Trophoblast cell (in vitro differentiated cells and primary cell): ENCODE data around the gene APBA3.

Experiments
- DNase-seq, 2 donors: peaks; one replicate each; pipeline ENCODE4 v3.0.0-alpha.2; 2016
- H2AFZ ChIP-seq: 2 replicates; pipeline ENCODE4 v1.6.1; 2013; ENCODE audit warnings: low read length, moderate library complexity, mild to moderate bottlenecking; ENCODE audit not compliant: insufficient read depth, poor library complexity
- H2AK5ac ChIP-seq: 2 replicates; pipeline ENCODE4 v1.6.1; 2013; ENCODE audit warnings: mild to moderate bottlenecking, low read length
- H2BK120ac ChIP-seq: 2 replicates; pipeline ENCODE4 v1.6.1; 2013; ENCODE audit warnings: low read length, mild to moderate bottlenecking, moderate library complexity; ENCODE audit not compliant: insufficient read depth, poor library complexity
- H2BK12ac ChIP-seq: 2 replicates; pipeline ENCODE4 v1.6.1; 2013; ENCODE audit warnings: mild to moderate bottlenecking, low read length, moderate library complexity
- H2BK5ac ChIP-seq: 2 replicates; pipeline ENCODE4 v1.6.1; 2013; ENCODE audit warnings: low read length, low read depth, moderate library complexity, mild to moderate bottlenecking; ENCODE audit not compliant: poor library complexity
- H3K14ac ChIP-seq: 2 replicates; pipeline ENCODE4 v1.6.1; 2013; ENCODE audit warnings: mild to moderate bottlenecking, low read length
- H3K18ac ChIP-seq: 2 replicates; pipeline ENCODE4 v1.6.1; 2013; ENCODE audit warnings: mild to moderate bottlenecking, low read length
- H3K23ac ChIP-seq: 2 replicates; pipeline ENCODE4 v1.6.1; 2013; ENCODE audit warnings: low read length
- H3K27ac ChIP-seq: 2 replicates; pipeline ENCODE4 v1.5.1; 2013; ENCODE audit warnings: low read depth, mild to moderate bottlenecking, inconsistent platforms, low read length, moderate library complexity
- H3K27me3 ChIP-seq: 2 replicates; pipeline ENCODE4 v1.6.1; 2013; ENCODE audit warnings: inconsistent platforms, mild to moderate bottlenecking, low read length, moderate library complexity; ENCODE audit not compliant: insufficient read depth
- H3K36me3 ChIP-seq, 2 experiments: 1 replicate in 1 of 2; 2 replicates in 1 of 2; pipeline ENCODE4 v1.6.1; 2013; ENCODE audit warnings: low read length in 2 of 2, mild to moderate bottlenecking in 2 of 2, moderate library complexity in 1 of 2; ENCODE audit not compliant: insufficient read depth in 2 of 2, control insufficient read depth in 1 of 2
- H3K4ac ChIP-seq: 2 replicates; pipeline ENCODE4 v1.6.1; 2013; ENCODE audit warnings: low read depth, mild to moderate bottlenecking, low read length, moderate library complexity
- H3K4me1 ChIP-seq, 2 experiments: 1 replicate in 1 of 2; 2 replicates in 1 of 2; pipeline ENCODE4 v1.6.1; 2013; ENCODE audit warnings: low read length in 2 of 2, mild to moderate bottlenecking in 2 of 2, moderate library complexity in 1 of 2; ENCODE audit not compliant: insufficient read depth in 2 of 2, control insufficient read depth in 1 of 2
- H3K4me2 ChIP-seq: 2 replicates; pipeline ENCODE4 v1.6.1; 2013; ENCODE audit warnings: inconsistent platforms, mild to moderate bottlenecking, low read length, moderate library complexity
- H3K4me3 ChIP-seq: 2 replicates; pipeline ENCODE4 v1.5.1; 2013; ENCODE audit warnings: mild to moderate bottlenecking, low read depth, low read length, inconsistent platforms
- H3K79me1 ChIP-seq: one replicate; pipeline ENCODE4 v1.6.1; 2013; ENCODE audit warnings: low read length
- H3K79me2 ChIP-seq: 2 replicates; pipeline ENCODE4 v1.6.1; 2013; ENCODE audit warnings: low read length, mild to moderate bottlenecking; ENCODE audit not compliant: control insufficient read depth, insufficient read depth, poor library complexity
- H3K9ac ChIP-seq: 2 replicates; pipeline ENCODE4 v1.6.1; 2013; ENCODE audit warnings: mild to moderate bottlenecking, low read length
- H3K9me3 ChIP-seq: 2 replicates; pipeline ENCODE4 v1.6.1; 2013; ENCODE audit warnings: low read depth, mild to moderate bottlenecking, control low read depth, inconsistent platforms, low read length; ENCODE audit not compliant: insufficient read depth
- H4K12ac ChIP-seq: 2 replicates; pipeline ENCODE4 v1.6.1; 2013; ENCODE audit warnings: low read depth, mild to moderate bottlenecking, low read length, moderate library complexity
- H4K8ac ChIP-seq: 2 replicates; pipeline ENCODE4 v1.6.1; 2013; ENCODE audit warnings: low read depth, mild to moderate bottlenecking, low read length, moderate library complexity
- H4K91ac ChIP-seq: one replicate; pipeline ENCODE4 v1.6.1; 2013; ENCODE audit warnings: low read depth, mild to moderate bottlenecking, low read length, moderate library complexity
- WGBS: extraction: QIAGEN DNeasy Blood & Tissue Kit; methylation state at CpG from one replicate; pipeline ENCODE4 v1.1.7; 2013; ENCODE audit warnings: missing lambda C conversion rate; ENCODE audit not compliant: insufficient read length, insufficient coverage; ENCODE audit errors: extremely low coverage; 5-methylcytosine and 5-hydroxymethylcytosine counted together

APBA3 gene

GRCh38 chr19:3771000-3771905, 9.8 kb upstream of the APBA3 start:
- Histone ChIP-seq H3K23ac (no peak overlapping the region), H3K4me3 (no peak overlapping the region), H3K4me2 (no peak overlapping the region), H3K27me3 (no peaks in the 10 kb centered on the region), H2BK120ac (no peak overlapping the region), H2AFZ (no peak overlapping the region), H3K9me3 (no peaks in the 10 kb centered on the region), H4K91ac (no peak overlapping the region), H3K4ac (no peak overlapping the region), H3K14ac (no peak overlapping the region), H3K4me1 (no peaks in the 10 kb centered on the region), H3K27ac (no peak overlapping the region), H3K9ac (no peak overlapping the region), H3K36me3 (peaks cover 16 to 19% of the 10 kb centered on the region in 2 experiments), H4K12ac (no peak overlapping the region), H2BK12ac (no peak overlapping the region), H3K79me1 (no peaks in the 10 kb centered on the region), H2AK5ac (no peak overlapping the region), H3K79me2 (no peaks in the 10 kb centered on the region), H3K18ac (no peak overlapping the region), H2BK5ac (no peak overlapping the region), H4K8ac (no peak overlapping the region)
- DNase-seq, result no peak
- WGBS, result no CpG with 5 or more reads among the region's 35 CpGs

GRCh38 chr19:3770136-3770999, 8.9 kb upstream of the APBA3 start:
- H3K4ac ChIP-seq, result no peak overlapping the region
- no peaks in the 10 kb centered on the region for H3K79me2 ChIP-seq
- no peaks in the 10 kb centered on the region for H3K27me3 ChIP-seq
- no peak overlapping the region for H2BK5ac ChIP-seq
- no peak overlapping the region for H3K14ac ChIP-seq
- no peak for DNase-seq
- H3K4me2 ChIP-seq, result no peak overlapping the region
- H2BK12ac ChIP-seq, result no peak overlapping the region
- no peak overlapping the region for H2AK5ac ChIP-seq
- no peak overlapping the region for H4K12ac ChIP-seq
- H3K36me3 ChIP-seq, result peaks cover 16 to 19% of the 10 kb centered on the region in 2 experiments
- H3K9ac ChIP-seq, result no peak overlapping the region
- no peak overlapping the region for H3K27ac ChIP-seq
- H3K4me3 ChIP-seq, result no peak overlapping the region
- H3K18ac ChIP-seq, result no peak overlapping the region
- H2AFZ ChIP-seq, result no peak overlapping the region
- H2BK120ac ChIP-seq, result no peak overlapping the region
- no peaks in the 10 kb centered on the region for H3K9me3 ChIP-seq
- no peak overlapping the region for H4K91ac ChIP-seq
- no peaks in the 10 kb centered on the region for H3K4me1 ChIP-seq
- H3K79me1 ChIP-seq, result no peaks in the 10 kb centered on the region
- no peak overlapping the region for H3K23ac ChIP-seq
- no CpG with 5 or more reads among the region's 53 CpGs for WGBS
- H4K8ac ChIP-seq, result no peak overlapping the region

GRCh38 chr19:3769494-3769893, 8.0 kb upstream of the APBA3 start:
- no peak overlapping the region for H3K27ac ChIP-seq
- H3K14ac ChIP-seq, result no peak overlapping the region
- H3K27me3 ChIP-seq, result no peaks in the 10 kb centered on the region
- no peak overlapping the region for H2AFZ ChIP-seq
- no peaks in the 10 kb centered on the region for H3K4me1 ChIP-seq
- H3K4ac ChIP-seq, result no peak overlapping the region
- no CpG with 5 or more reads among the region's 17 CpGs for WGBS
- no peak for DNase-seq
- H3K79me1 ChIP-seq, result no peaks in the 10 kb centered on the region
- H3K36me3 ChIP-seq, result peaks cover 20 to 24% of the 10 kb centered on the region in 2 experiments
- no peak overlapping the region for H3K4me3 ChIP-seq
- H3K4me2 ChIP-seq, result no peak overlapping the region
- H4K12ac ChIP-seq, result no peak overlapping the region
- no peak overlapping the region for H2AK5ac ChIP-seq
- H4K8ac ChIP-seq, result no peak overlapping the region
- no peak overlapping the region for H4K91ac ChIP-seq
- H3K18ac ChIP-seq, result no peak overlapping the region
- H2BK5ac ChIP-seq, result no peak overlapping the region
- no peaks in the 10 kb centered on the region for H3K79me2 ChIP-seq
- no peak overlapping the region for H3K9ac ChIP-seq
- no peak overlapping the region for H2BK12ac ChIP-seq
- H2BK120ac ChIP-seq, result no peak overlapping the region
- H3K9me3 ChIP-seq, result no peaks in the 10 kb centered on the region
- no peak overlapping the region for H3K23ac ChIP-seq

GRCh38 chr19:3768748-3769099, 7.2 kb upstream of the APBA3 start:
- Histone ChIP-seq H3K36me3 (peaks cover 20 to 24% of the 10 kb centered on the region in 2 experiments), H3K4ac (no peak overlapping the region), H4K12ac (no peak overlapping the region), H3K14ac (no peak overlapping the region), H3K9me3 (no peaks in the 10 kb centered on the region), H3K4me2 (no peak overlapping the region), H4K8ac (no peak overlapping the region), H3K79me2 (no peaks in the 10 kb centered on the region), H2BK120ac (no peak overlapping the region), H3K18ac (no peak overlapping the region), H3K9ac (no peak overlapping the region), H2BK5ac (no peak overlapping the region), H2BK12ac (no peak overlapping the region), H2AFZ (no peak overlapping the region), H3K23ac (no peak overlapping the region), H3K79me1 (no peaks in the 10 kb centered on the region), H2AK5ac (no peak overlapping the region), H4K91ac (no peak overlapping the region), H3K4me1 (no peaks in the 10 kb centered on the region), H3K27me3 (no peaks in the 10 kb centered on the region), H3K27ac (no peak overlapping the region), H3K4me3 (no peak overlapping the region)
- DNase-seq, result no peak
- no CpG with 5 or more reads among the region's 7 CpGs for WGBS
